Epithelial cell of proximal tubule (primary cell): ENCODE data around the gene NFATC4. TPM values are rescaled to one million over a fixed set of nuclear protein-coding genes. Genes with fewer than 3 reads are reported as not detected.

Experiments used
- DNase-seq: peaks from one replicate; pipeline ENCODE4 v3.0.0-alpha.2; 2011; ENCODE audit warnings: low read depth
- H3K4me3 ChIP-seq: 2 replicates; pipeline ENCODE4 v1.5.1; 2011; ENCODE audit warnings: low read depth, mild to moderate bottlenecking, low read length
- CTCF ChIP-seq: conservative IDR thresholded peaks from 2 replicates; pipeline ENCODE4 v1.5.1; 2012; ENCODE audit warnings: low read depth, mild to moderate bottlenecking, low read length
- total RNA-seq: library from RNA; depleted of rRNA; stranded (reverse); fragments of >200 nt; gene quantifications from 2 replicates; pipeline ENCODE4 v1.2.3, GENCODE V29; 2015

Gene NFATC4
- total RNA-seq, 1 donor from 2014 or later = 30.2 TPM

DNA sequence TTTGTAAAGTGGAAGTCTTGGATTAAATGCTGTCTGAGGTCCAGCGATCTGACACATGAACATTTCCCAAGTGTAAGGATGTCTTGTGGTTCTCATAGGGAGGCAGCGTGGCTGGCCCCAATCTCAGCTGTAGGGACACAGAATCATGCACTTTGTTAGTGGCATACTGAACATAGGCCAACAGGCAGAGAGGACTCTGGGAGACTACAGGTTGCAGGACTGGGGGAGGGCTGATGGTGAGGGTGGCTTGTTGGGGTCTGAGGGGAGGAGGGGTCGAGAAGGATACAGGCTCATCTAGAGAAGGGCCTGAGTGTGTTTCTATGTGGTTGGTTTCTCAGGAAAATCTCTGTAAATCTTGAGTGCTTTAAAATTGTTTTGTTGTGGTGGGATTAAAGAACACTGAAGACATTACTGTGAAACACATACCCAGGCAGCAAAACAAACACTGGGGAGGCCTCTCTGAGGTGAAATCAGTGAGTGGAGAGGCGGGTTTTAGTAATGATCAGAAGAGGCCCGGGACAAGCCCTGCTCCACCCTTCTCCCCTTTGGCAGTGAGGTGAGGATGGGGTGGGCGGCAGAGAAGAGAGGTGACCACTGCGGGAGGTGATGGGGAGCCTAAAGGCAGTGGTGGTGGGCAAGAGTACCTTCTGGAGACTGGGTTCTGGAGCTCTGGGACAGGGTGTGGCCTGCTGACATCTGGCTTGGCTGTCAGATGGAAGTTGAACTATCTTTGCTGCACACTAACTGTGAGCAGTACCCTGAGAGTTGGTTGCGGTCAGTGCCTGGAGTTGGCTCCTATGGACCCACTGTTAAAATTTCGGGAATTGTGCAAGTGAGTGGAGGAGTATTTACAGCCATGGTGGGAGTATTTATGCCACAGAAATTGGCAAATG is 34.1 kb downstream of the NFATC4 start:
- TF ChIP-seq CTCF = no peak
- DNase-seq = no peak

DNA sequence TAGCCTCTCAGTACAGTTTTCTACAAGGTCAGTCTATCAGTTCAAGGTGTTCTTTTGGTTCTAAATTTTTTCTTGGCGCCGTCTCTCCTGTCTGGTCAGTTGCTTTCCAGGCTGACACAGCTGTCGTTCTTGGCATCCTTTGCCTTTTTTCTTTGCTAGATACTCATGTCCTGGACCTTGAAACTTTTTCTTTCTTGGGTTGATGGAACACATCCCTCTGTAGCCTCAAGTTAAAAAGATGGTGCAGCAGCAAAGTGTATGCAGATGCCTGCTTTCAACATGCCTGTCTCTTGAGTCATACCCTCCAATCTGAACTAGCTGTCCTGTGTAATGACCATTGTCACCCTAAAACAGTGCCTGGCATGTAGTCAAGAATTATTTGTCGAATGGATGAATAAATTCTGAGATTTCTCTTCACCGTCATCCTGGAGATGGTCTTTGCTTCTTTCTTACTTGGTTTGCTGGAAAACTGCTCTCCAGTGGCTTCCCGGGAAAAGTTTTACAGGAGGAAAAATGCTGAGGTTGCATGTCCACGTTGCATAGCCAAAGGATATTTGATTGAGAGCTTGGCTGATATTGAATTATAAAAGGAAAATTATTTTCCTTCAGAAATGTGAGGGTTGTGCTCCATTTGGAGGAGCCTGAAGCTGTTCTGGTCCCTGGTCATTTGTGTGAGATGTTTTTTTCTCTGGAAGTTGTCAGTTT is 35.5 kb downstream of the NFATC4 start:
- no peak for DNase-seq
- H3K4me3 ChIP-seq = no peak overlapping the region
- no peak for TF ChIP-seq CTCF

More for the DNA sequence above, 34.1 kb downstream of the NFATC4 start:
- H3K4me3 ChIP-seq = no peak overlapping the region

GRCh38 chr14:24404814-24405213 is 36.8 kb downstream of the NFATC4 start:
- no peak for DNase-seq
- no peak for TF ChIP-seq CTCF
- H3K4me3 ChIP-seq = no peak overlapping the region

GRCh38 chr14:24406416-24406815 is 38.4 kb downstream of the NFATC4 start:
- TF ChIP-seq CTCF = no peak
- DNase-seq = no peak
- no peak overlapping the region for H3K4me3 ChIP-seq

- no peak for TF ChIP-seq CTCF
- no peak overlapping the region for H3K4me3 ChIP-seq
- no peak for DNase-seq
Measured at GRCh38 chr14:24407608-24408325, 39.8 kb downstream of the NFATC4 start.

GRCh38 chr14:24408764-24409163 is 40.8 kb downstream of the NFATC4 start:
- no peak for TF ChIP-seq CTCF
- DNase-seq = no peak
- H3K4me3 ChIP-seq = no peak overlapping the region
